ENCODE measurements around the gene PELI3.
A peak's percentile ranks its signal among the peaks of the same experiment; 100 is the strongest.

- TF ChIP-seq CTCF (conservative IDR thresholded peaks at IDR 0.05; ENCODE audit: low read length), result peak; percentile 62
- TF ChIP-seq EZH2phosphoT487 (IDR thresholded peaks at IDR 0.05; ENCODE audit: borderline replicate concordance), result no peak
Observed at GRCh38 chr11:66495401-66495854, 28.7 kb downstream of the PELI3 start.

Measured in Loucy (cell line).